Right atrium auricular region (tissue), 2 donors: ENCODE data around the gene SMYD5. TPM values are rescaled to one million over a fixed set of nuclear protein-coding genes. Genes with fewer than 3 reads are reported as not detected.

Experiments used
- DNase-seq: peaks from one replicate; pipeline ENCODE4 v3.0.0-alpha.2; 2019; ENCODE audit warnings: low spot score
- H3K27ac ChIP-seq, 2 donors: fragments of 200-600 bp; sonication (generic); 1 replicate in 1 of 2; 2 replicates in 1 of 2; pipeline ENCODE4 v1.5.1; 2016 to 2019
- H3K27me3 ChIP-seq, 2 donors: fragments of 200-600 bp; sonication (generic); one replicate each; pipeline versions ENCODE4 v1.5.1 to v1.6.0; 2017 to 2019
- H3K36me3 ChIP-seq: fragments of 200-600 bp; sonication (generic); one replicate; pipeline ENCODE4 v1.5.1; 2016
- H3K4me1 ChIP-seq, 2 donors: fragments of 200-600 bp; sonication (generic); one replicate each; pipeline versions ENCODE4 v1.5.1 to v1.6.0; 2017 to 2019
- H3K4me3 ChIP-seq, 2 donors: fragments of 200-600 bp; sonication (generic); 1 replicate in 1 of 2; 2 replicates in 1 of 2; pipeline ENCODE4 v1.5.1; 2017 to 2019; ENCODE audit warnings: mild to moderate bottlenecking in 1 of 2, moderate library complexity in 1 of 2
- H3K9me3 ChIP-seq, 2 donors: fragments of 200-600 bp; sonication (generic); one replicate each; pipeline ENCODE4 v1.5.1; 2019
- total RNA-seq, 2 donors: library from RNA; depleted of rRNA; stranded (reverse); fragments of >200 nt; gene quantifications; one replicate each; pipeline ENCODE4 v1.1.0, GENCODE V29; 2016
- TF ChIP-seq, protein P1 (sequence below), 2 donors: fragments of 200-600 bp; sonication (generic); IDR thresholded peaks; one replicate each; pipeline ENCODE4 v1.5.1; 2019; ENCODE audit warnings: antibody characterized with exemption in 2 of 2

Gene SMYD5
- total RNA-seq, 2 donors from 2014 or later: 11.4 to 12.5 TPM

DNA sequence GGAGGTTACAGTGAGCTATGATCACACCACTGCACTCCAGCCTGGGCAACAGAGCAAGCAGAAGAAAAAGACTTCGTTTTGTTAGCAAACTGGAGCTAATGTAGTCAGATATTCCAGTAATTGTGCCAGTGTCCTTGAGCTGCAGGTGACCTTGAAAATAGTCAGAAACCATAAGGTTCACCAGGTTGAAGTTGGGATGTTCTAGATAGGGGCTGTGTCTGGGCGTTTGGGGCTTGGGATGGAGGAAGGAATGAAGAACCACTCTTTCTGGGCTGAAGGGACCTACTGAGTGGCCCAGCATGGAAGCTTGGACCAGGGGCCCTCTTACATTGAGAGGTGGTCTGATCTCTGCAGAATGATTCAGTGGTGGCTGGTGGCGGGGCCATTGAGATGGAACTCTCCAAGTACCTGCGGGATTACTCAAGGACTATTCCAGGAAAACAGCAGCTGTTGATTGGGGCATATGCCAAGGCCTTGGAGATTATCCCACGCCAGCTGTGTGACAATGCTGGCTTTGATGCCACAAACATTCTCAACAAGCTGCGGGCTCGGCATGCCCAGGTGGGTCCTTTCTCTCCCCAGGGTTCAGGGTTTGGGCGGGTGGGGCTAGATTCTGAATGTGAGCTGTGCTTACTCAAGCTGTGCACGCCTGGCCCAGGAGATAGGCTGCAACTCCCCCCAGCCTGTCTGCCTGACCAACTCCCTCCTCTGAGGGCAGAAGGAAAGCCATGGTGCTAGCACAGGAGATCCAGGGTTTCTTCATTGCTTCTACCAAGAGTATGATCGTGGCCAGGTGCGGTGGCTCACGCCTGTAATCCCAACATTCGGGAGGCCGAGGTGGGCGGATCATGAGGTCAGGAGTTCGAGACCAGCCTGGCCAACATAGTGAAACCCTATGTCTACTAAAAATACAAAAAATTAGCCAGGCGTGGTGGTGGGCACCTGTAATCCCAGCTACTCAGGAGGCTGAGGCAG lies 37.1 kb downstream of the SMYD5 start:
- DNase-seq: no peak
- TF ChIP-seq, protein P1, sequence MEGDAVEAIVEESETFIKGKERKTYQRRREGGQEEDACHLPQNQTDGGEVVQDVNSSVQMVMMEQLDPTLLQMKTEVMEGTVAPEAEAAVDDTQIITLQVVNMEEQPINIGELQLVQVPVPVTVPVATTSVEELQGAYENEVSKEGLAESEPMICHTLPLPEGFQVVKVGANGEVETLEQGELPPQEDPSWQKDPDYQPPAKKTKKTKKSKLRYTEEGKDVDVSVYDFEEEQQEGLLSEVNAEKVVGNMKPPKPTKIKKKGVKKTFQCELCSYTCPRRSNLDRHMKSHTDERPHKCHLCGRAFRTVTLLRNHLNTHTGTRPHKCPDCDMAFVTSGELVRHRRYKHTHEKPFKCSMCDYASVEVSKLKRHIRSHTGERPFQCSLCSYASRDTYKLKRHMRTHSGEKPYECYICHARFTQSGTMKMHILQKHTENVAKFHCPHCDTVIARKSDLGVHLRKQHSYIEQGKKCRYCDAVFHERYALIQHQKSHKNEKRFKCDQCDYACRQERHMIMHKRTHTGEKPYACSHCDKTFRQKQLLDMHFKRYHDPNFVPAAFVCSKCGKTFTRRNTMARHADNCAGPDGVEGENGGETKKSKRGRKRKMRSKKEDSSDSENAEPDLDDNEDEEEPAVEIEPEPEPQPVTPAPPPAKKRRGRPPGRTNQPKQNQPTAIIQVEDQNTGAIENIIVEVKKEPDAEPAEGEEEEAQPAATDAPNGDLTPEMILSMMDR (IDR thresholded peaks at IDR 0.05): no peak
- Histone ChIP-seq H3K36me3 (peaks cover 87% of the 10 kb centered on the region), H3K27ac (no peak overlapping the region), H3K4me1 (no peaks in the 10 kb centered on the region), H3K27me3 (no peaks in the 10 kb centered on the region), H3K4me3 (no peak overlapping the region), H3K9me3 (no peaks in the 10 kb centered on the region)

DNA sequence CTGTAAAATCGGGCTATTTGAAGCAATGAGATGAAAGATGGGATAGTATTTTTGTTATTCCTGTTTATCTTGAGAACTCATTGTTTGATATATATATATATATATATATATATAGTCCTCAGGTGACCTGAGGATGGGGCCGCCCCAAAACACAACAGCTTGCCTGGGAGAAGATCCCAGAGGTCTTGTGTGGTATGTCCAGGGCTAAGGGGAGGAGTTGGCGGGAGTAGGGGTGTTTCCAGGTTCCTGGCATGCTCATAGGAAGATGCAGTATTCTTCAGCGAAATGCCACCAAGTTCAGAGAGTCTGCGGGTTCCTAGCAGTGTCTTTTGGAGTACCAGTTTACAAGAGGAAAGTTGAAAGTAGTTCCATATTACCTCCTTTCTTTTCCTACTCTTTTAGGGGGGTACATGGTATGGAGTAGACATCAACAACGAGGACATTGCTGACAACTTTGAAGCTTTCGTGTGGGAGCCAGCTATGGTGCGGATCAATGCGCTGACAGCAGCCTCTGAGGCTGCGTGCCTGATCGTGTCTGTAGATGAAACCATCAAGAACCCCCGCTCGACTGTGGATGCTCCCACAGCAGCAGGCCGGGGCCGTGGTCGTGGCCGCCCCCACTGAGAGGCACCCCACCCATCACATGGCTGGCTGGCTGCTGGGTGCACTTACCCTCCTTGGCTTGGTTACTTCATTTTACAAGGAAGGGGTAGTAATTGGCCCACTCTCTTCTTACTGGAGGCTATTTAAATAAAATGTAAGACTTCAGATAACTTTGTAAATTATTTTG lies 38.4 kb downstream of the SMYD5 start:
- H3K4me1 ChIP-seq: no peaks in the 10 kb centered on the region
- H3K4me3 ChIP-seq: no peak overlapping the region
- no peak for DNase-seq
- TF ChIP-seq, protein P1 (IDR thresholded peaks at IDR 0.05): no peak
- no peaks in the 10 kb centered on the region for H3K27me3 ChIP-seq
- H3K27ac ChIP-seq: no peak overlapping the region
- H3K9me3 ChIP-seq: no peaks in the 10 kb centered on the region
- peaks cover 74% of the 10 kb centered on the region for H3K36me3 ChIP-seq

DNA sequence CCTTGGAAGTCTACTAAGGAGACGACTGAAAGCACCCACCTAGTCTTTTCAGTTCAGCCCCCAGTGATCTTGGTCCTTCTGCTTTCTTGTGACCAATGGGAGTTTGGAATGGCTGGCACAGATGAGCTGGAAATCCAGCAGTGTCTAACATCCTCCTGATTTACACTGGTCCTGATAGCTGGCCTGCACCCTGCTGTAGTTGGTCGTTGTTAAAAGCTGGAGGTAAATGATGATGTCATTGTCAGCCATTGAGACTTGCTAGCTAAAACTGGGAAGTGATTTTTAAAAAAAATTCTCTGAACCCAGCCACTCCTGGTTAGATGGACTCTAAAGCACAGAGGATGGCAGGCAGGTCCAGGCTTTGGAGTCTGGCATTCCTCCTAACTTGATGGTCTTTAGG lies 39.4 kb downstream of the SMYD5 start:
- TF ChIP-seq, protein P1 (IDR thresholded peaks at IDR 0.05): no peak
- Histone ChIP-seq H3K36me3 (peaks cover 65% of the 10 kb centered on the region), H3K27me3 (no peaks in the 10 kb centered on the region), H3K4me3 (no peak overlapping the region), H3K27ac (no peak overlapping the region), H3K9me3 (no peaks in the 10 kb centered on the region), H3K4me1 (no peaks in the 10 kb centered on the region)
- DNase-seq: no peak

DNA sequence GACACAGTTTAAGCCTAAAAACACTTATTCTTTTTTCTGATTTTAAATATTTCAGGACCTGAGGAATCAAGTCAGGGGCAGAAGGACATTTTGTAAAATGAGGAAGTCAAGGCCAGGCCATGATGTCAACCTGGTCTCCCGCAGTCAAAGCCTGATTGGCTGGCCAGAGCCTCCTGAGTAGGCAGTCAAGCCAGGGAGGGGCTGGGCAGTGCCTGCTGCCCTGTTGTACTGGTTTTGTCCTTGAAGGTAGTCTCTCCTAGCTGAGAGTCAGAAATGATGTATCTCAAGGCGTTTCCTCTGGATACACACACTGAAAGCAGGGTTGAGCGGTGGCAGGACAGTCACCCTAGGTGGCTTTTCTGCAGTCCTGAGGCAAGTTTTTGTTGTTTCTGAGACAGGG lies 39.9 kb downstream of the SMYD5 start:
- Histone ChIP-seq H3K4me1 (no peaks in the 10 kb centered on the region), H3K9me3 (no peaks in the 10 kb centered on the region), H3K4me3 (no peak overlapping the region), H3K27me3 (no peaks in the 10 kb centered on the region), H3K27ac (no peak overlapping the region), H3K36me3 (peaks cover 60% of the 10 kb centered on the region)
- TF ChIP-seq, protein P1 (IDR thresholded peaks at IDR 0.05): no peak
- DNase-seq: no peak

DNA sequence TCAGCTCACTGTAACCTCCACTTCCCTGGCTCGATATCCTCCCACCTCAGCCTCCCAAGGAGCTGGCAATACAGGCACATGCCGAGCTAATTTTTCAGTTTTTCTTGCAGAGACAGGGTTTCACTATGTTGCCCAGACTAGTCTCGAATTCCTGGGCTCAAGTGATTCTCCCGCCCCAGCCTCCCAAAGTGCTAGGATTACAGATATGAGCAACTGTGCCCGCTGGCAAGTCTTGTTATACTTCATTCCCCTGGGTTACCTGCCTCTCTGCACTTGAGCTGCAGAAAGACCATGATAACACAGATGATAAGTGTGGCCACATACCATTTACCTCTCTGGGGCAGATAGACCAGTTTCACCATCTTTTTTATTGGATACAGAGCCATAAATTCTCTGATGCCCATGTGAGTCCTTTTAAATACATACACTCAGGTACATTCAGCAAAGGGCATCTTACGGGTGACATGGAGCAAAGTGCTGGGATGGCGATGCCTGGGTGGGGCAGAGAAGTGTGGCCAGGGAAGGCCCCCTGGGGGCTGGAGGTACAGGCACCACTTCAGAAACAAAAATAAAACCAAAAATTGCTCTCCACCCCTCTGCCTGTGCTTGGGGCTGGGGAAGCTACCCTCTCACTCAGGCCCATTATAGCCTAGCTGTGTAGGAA lies 40.4 kb downstream of the SMYD5 start:
- no peak overlapping the region for H3K27ac ChIP-seq
- H3K4me1 ChIP-seq: no peaks in the 10 kb centered on the region
- TF ChIP-seq, protein P1 (IDR thresholded peaks at IDR 0.05): no peak
- H3K27me3 ChIP-seq: no peaks in the 10 kb centered on the region
- peaks cover 54% of the 10 kb centered on the region for H3K36me3 ChIP-seq
- H3K9me3 ChIP-seq: no peaks in the 10 kb centered on the region
- no peak for DNase-seq
- H3K4me3 ChIP-seq: no peak overlapping the region
